ENCODE measurements around the gene TINAGL1. TPM values are rescaled to one million over a fixed set of nuclear protein-coding genes. Genes with fewer than 3 reads are reported as not detected.

TINAGL1 gene, protein sequence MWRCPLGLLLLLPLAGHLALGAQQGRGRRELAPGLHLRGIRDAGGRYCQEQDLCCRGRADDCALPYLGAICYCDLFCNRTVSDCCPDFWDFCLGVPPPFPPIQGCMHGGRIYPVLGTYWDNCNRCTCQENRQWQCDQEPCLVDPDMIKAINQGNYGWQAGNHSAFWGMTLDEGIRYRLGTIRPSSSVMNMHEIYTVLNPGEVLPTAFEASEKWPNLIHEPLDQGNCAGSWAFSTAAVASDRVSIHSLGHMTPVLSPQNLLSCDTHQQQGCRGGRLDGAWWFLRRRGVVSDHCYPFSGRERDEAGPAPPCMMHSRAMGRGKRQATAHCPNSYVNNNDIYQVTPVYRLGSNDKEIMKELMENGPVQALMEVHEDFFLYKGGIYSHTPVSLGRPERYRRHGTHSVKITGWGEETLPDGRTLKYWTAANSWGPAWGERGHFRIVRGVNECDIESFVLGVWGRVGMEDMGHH
- 2.5 TPM for polyA plus RNA-seq (2013, experiment 1 of 2)
- polyA plus RNA-seq (2013, experiment 2 of 2): 2.7 TPM

DNA sequence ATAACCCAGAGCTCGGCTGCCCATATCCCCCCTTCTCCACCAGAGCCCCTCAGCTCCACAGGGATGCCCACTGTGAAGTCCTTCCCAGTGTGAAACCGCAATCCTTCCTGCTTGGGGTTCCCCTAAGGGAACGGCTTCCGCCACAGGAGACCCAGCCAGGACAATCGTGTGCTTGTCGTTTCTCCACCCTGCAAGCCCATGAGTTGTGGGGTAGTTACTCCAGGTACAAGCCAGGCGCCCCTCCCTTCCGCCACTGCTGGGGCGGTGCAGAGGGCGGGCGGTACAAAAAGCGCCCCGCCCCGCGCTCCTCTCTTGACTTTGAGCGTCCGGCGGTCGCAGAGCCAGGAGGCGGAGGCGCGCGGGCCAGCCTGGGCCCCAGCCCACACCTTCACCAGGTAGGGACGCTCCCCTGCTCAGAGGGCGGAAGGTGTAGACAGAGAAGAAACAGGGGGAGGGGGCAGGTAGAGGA lies at the start of gene TINAGL1:
TINAGL1 (plus strand) TSS at position 315 of the 469 bp plus-strand sequence. CDS start 634 bp downstream, outside the sequence.
- Histone ChIP-seq H4K8ac (ENCODE audit: low read depth, low read length) (no peak within 1 kb of the TSS), H3K79me1 (ENCODE audit: low read length) (no peaks in the 10 kb centered on the region), H3K4me2 (ENCODE audit: low read length) (peak within 1 kb of the TSS; percentile 55), H3K18ac (ENCODE audit: low read length) (no peak within 1 kb of the TSS), H2BK5ac (ENCODE audit: low read length) (peak within 1 kb of the TSS; percentile 56), H2BK120ac (ENCODE audit: low read depth, low read length) (no peak within 1 kb of the TSS), H3K79me2 (ENCODE audit: control insufficient read depth, insufficient read depth, low read length) (no peaks in the 10 kb centered on the region), H3K9ac (ENCODE audit: low read length) (peak within 1 kb of the TSS; percentile 65), H3K4ac (ENCODE audit: low read depth, low read length) (no peak within 1 kb of the TSS), H2BK15ac (replicated peaks; ENCODE audit: low read depth) (no peak within 1 kb of the TSS), H3K4me1 (ENCODE audit: control insufficient read depth, low read depth, low read length) (peaks cover 14% of the 10 kb centered on the region), H3K27me3 (ENCODE audit: insufficient read depth, low read length, poor library complexity) (no peaks in the 10 kb centered on the region), H3K36me3 (ENCODE audit: control insufficient read depth, insufficient read depth, low read length) (no peaks in the 10 kb centered on the region), H3K56ac (ENCODE audit: low read length) (peak within 1 kb of the TSS; percentile 88), H2AK5ac (ENCODE audit: low read length) (no peak within 1 kb of the TSS), H4K5ac (ENCODE audit: low read length) (no peak within 1 kb of the TSS), H3K27ac (ENCODE audit: low read depth, low read length) (no peak within 1 kb of the TSS), H3K23ac (ENCODE audit: low read length) (no peak within 1 kb of the TSS), H3K4me3 (ENCODE audit: low read length) (no peak within 1 kb of the TSS)
- WGBS (ENCODE audit: extremely low coverage, insufficient coverage, low lambda C conversion rate): no CpG with 5 or more reads among the region's 25 CpGs
- DNase-seq: peak; percentile 79

DNA sequence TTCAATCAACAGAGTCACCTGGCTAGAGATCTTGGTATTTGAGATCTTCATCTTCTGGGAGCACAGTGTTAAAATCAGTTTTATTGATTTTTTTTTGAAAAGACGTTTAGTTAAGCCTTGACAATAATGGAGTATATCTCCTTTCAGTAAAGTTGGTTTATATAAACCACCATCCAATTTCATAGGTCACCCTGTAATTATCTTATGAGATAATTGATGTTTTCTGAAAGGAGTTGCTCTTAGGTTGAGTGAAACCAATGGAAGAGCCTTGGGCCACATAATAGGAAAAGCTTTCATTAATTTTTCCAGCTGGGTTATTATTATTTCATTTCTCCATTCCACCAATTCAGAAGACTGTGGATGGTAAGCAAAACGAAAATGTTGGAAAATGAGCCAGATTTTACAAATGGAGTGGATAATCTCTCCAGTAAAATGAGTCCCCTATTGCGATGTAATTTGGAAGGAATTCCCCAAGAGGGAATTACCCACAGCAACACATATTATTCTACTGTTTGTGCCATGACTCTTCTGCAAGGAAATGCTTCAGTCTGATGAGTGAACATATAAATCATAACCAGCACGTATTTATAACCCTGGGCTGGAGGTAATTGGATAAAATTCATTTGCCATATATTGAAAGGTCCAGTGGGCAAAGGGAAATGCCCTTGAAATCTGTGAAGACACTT lies 46.2 kb upstream of the TINAGL1 start:
- H2BK15ac ChIP-seq (replicated peaks; ENCODE audit: low read depth): no peak overlapping the region
- H3K27me3 ChIP-seq (ENCODE audit: insufficient read depth, low read length, poor library complexity): no peaks in the 10 kb centered on the region
- no peak overlapping the region for H3K4ac ChIP-seq (ENCODE audit: low read depth, low read length)
- H3K79me2 ChIP-seq (ENCODE audit: control insufficient read depth, insufficient read depth, low read length): no peaks in the 10 kb centered on the region
- H3K4me2 ChIP-seq (ENCODE audit: low read length): no peak overlapping the region
- no peaks in the 10 kb centered on the region for H3K36me3 ChIP-seq (ENCODE audit: control insufficient read depth, insufficient read depth, low read length)
- H3K9ac ChIP-seq (ENCODE audit: low read length): no peak overlapping the region
- H4K8ac ChIP-seq (ENCODE audit: low read depth, low read length): no peak overlapping the region
- WGBS (ENCODE audit: extremely low coverage, insufficient coverage, low lambda C conversion rate): no CpG with 5 or more reads among the region's 4 CpGs
- H3K23ac ChIP-seq (ENCODE audit: low read length): no peak overlapping the region
- H2BK5ac ChIP-seq (ENCODE audit: low read length): no peak overlapping the region
- H4K5ac ChIP-seq (ENCODE audit: low read length): no peak overlapping the region
- peaks cover 6% of the 10 kb centered on the region for H3K4me1 ChIP-seq (ENCODE audit: control insufficient read depth, low read depth, low read length)
- H2BK120ac ChIP-seq (ENCODE audit: low read depth, low read length): no peak overlapping the region
- H3K18ac ChIP-seq (ENCODE audit: low read length): no peak overlapping the region
- H3K56ac ChIP-seq (ENCODE audit: low read length): no peak overlapping the region
- no peak overlapping the region for H3K4me3 ChIP-seq (ENCODE audit: low read length)
- no peaks in the 10 kb centered on the region for H3K79me1 ChIP-seq (ENCODE audit: low read length)
- no peak overlapping the region for H2AK5ac ChIP-seq (ENCODE audit: low read length)
- no peak overlapping the region for H3K27ac ChIP-seq (ENCODE audit: low read depth, low read length)
- no peak for DNase-seq

DNA sequence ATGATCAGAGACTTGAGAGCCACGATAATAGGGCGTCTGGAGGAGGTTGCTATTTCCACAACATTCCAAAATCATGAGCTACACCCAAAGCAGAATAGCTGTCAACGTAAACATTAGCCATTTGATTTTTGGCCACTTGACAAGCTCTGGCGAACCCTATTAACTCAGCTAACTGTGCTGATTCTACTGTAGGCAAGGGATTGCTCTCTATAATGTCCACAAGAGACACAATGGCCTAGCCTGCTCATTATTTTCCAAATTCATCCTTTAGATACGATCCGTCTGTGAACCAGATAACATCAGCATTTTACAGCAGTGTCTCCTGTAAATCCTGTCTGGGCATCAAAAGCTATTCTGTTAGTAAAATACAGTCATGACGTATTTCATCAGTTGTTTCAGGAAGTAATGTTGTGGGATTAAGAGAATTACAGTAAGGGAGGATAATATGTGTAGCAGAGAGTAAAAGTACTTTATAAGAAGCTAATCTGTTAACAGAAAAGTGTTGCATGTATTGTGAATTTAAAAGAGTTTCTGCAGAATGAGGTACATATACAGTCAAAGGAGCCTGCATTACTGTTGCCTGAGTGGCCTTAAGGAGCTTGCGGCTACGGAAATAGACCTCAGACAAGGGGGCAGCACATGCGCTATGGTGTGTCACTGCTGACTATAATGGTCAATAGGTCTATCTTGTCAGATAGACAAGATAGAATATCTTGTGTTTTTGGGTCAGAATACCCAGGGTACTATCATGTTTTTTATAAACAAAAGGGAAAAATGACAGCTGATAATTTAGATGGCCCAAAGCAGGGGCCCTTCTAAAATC lies 44.9 kb upstream of the TINAGL1 start:
- no peaks in the 10 kb centered on the region for H3K27me3 ChIP-seq (ENCODE audit: insufficient read depth, low read length, poor library complexity)
- H3K4me3 ChIP-seq (ENCODE audit: low read length): no peak overlapping the region
- H3K18ac ChIP-seq (ENCODE audit: low read length): no peak overlapping the region
- H3K56ac ChIP-seq (ENCODE audit: low read length): no peak overlapping the region
- peaks cover 6% of the 10 kb centered on the region for H3K4me1 ChIP-seq (ENCODE audit: control insufficient read depth, low read depth, low read length)
- no peak overlapping the region for H2BK5ac ChIP-seq (ENCODE audit: low read length)
- H2BK120ac ChIP-seq (ENCODE audit: low read depth, low read length): no peak overlapping the region
- no peaks in the 10 kb centered on the region for H3K79me1 ChIP-seq (ENCODE audit: low read length)
- H2AK5ac ChIP-seq (ENCODE audit: low read length): no peak overlapping the region
- H3K4me2 ChIP-seq (ENCODE audit: low read length): no peak overlapping the region
- DNase-seq: peak; percentile 80
- no CpG with 5 or more reads among the region's 10 CpGs for WGBS (ENCODE audit: extremely low coverage, insufficient coverage, low lambda C conversion rate)
- H3K36me3 ChIP-seq (ENCODE audit: control insufficient read depth, insufficient read depth, low read length): no peaks in the 10 kb centered on the region
- H3K4ac ChIP-seq (ENCODE audit: low read depth, low read length): no peak overlapping the region
- no peak overlapping the region for H3K27ac ChIP-seq (ENCODE audit: low read depth, low read length)
- H3K9ac ChIP-seq (ENCODE audit: low read length): no peak overlapping the region
- H3K23ac ChIP-seq (ENCODE audit: low read length): no peak overlapping the region
- H3K79me2 ChIP-seq (ENCODE audit: control insufficient read depth, insufficient read depth, low read length): no peaks in the 10 kb centered on the region
- no peak overlapping the region for H4K5ac ChIP-seq (ENCODE audit: low read length)
- no peak overlapping the region for H2BK15ac ChIP-seq (replicated peaks; ENCODE audit: low read depth)
- no peak overlapping the region for H4K8ac ChIP-seq (ENCODE audit: low read depth, low read length)

DNA sequence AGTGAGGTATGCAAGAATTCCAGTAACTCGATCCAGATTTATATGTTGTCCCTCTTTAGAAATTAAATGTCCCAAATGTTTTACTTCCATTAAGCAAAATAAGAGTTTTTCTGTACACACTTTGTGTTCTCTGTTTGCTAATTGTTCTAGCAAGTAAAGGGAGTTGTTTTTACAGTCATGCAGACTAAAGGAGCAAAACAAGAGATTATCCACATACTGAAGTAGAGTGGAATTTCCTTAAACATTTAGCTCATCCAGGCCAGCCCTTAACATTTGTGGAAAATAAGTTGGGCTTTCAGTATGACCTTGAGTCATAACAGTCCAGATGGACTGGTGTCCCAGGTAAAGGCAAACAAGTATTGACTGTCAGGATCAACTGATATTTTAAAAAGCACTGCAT lies 44.1 kb upstream of the TINAGL1 start:
- Histone ChIP-seq H3K4me2 (ENCODE audit: low read length) (no peak overlapping the region), H3K27ac (ENCODE audit: low read depth, low read length) (no peak overlapping the region), H2AK5ac (ENCODE audit: low read length) (no peak overlapping the region), H3K36me3 (ENCODE audit: control insufficient read depth, insufficient read depth, low read length) (no peaks in the 10 kb centered on the region), H4K8ac (ENCODE audit: low read depth, low read length) (no peak overlapping the region), H3K4me1 (ENCODE audit: control insufficient read depth, low read depth, low read length) (peaks cover 6% of the 10 kb centered on the region), H3K23ac (ENCODE audit: low read length) (no peak overlapping the region), H3K79me2 (ENCODE audit: control insufficient read depth, insufficient read depth, low read length) (no peaks in the 10 kb centered on the region), H3K56ac (ENCODE audit: low read length) (no peak overlapping the region), H3K79me1 (ENCODE audit: low read length) (no peaks in the 10 kb centered on the region), H3K4me3 (ENCODE audit: low read length) (no peak overlapping the region), H3K18ac (ENCODE audit: low read length) (no peak overlapping the region), H2BK15ac (replicated peaks; ENCODE audit: low read depth) (no peak overlapping the region), H2BK120ac (ENCODE audit: low read depth, low read length) (no peak overlapping the region), H3K9ac (ENCODE audit: low read length) (no peak overlapping the region), H4K5ac (ENCODE audit: low read length) (no peak overlapping the region), H2BK5ac (ENCODE audit: low read length) (no peak overlapping the region), H3K27me3 (ENCODE audit: insufficient read depth, low read length, poor library complexity) (no peaks in the 10 kb centered on the region), H3K4ac (ENCODE audit: low read depth, low read length) (no peak overlapping the region)
- DNase-seq: no peak
- WGBS (ENCODE audit: extremely low coverage, insufficient coverage, low lambda C conversion rate): no CpG with 5 or more reads among the region's 1 CpG

DNA sequence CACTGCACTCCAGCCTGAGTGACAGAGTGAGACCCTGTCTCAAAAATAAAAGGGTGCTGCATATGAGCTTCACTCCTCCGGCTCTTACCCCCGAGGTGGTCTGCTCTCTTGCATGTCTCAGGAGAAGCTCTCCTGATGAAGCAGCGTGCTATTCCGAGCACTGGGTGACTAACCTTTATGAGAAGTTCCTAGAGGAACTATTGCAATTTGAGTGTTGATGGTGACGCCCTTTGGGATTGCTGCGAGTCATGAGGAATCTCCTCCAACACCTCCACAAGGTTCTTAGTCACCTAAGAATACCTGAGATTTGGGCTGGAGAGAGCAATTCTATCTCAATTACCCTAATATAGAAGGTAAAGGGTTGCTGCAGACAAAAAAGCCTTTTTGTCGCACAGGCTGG lies 40.8 kb upstream of the TINAGL1 start:
- Histone ChIP-seq H4K5ac (ENCODE audit: low read length) (no peak overlapping the region), H2BK120ac (ENCODE audit: low read depth, low read length) (no peak overlapping the region), H3K56ac (ENCODE audit: low read length) (no peak overlapping the region), H3K79me2 (ENCODE audit: control insufficient read depth, insufficient read depth, low read length) (no peaks in the 10 kb centered on the region), H3K4me2 (ENCODE audit: low read length) (no peak overlapping the region), H2BK15ac (replicated peaks; ENCODE audit: low read depth) (no peak overlapping the region), H2BK5ac (ENCODE audit: low read length) (no peak overlapping the region), H3K36me3 (ENCODE audit: control insufficient read depth, insufficient read depth, low read length) (no peaks in the 10 kb centered on the region), H3K4me3 (ENCODE audit: low read length) (no peak overlapping the region), H3K18ac (ENCODE audit: low read length) (no peak overlapping the region), H3K27ac (ENCODE audit: low read depth, low read length) (no peak overlapping the region), H3K9ac (ENCODE audit: low read length) (no peak overlapping the region), H4K8ac (ENCODE audit: low read depth, low read length) (no peak overlapping the region), H3K79me1 (ENCODE audit: low read length) (no peaks in the 10 kb centered on the region), H3K4me1 (ENCODE audit: control insufficient read depth, low read depth, low read length) (peaks cover 6% of the 10 kb centered on the region), H3K23ac (ENCODE audit: low read length) (no peak overlapping the region), H2AK5ac (ENCODE audit: low read length) (no peak overlapping the region), H3K4ac (ENCODE audit: low read depth, low read length) (no peak overlapping the region), H3K27me3 (ENCODE audit: insufficient read depth, low read length, poor library complexity) (no peaks in the 10 kb centered on the region)
- DNase-seq: no peak
- no CpG with 5 or more reads among the region's 7 CpGs for WGBS (ENCODE audit: extremely low coverage, insufficient coverage, low lambda C conversion rate)
